Body of pancreas (tissue), 4 donors: ENCODE results near the gene NCAN.

ENCODE experiments used
- CTCF ChIP-seq, 7 experiments: fragments of 450-650 bp in 4 of 7; fragments of 200-600 bp in 3 of 7; sonication (generic) in 3 of 7; IDR thresholded peaks; one replicate each; pipeline ENCODE4 v1.5.1; 2016 to 2019; ENCODE audit warnings: antibody characterized with exemption in 7 of 7
- POLR2A ChIP-seq, 3 donors: fragments of 450-650 bp; IDR thresholded peaks; one replicate each; pipeline ENCODE4 v1.6.1; 2016; ENCODE audit warnings: antibody characterized with exemption in 3 of 3, mild to moderate bottlenecking in 2 of 3

GRCh38 chr19:19176950-19177349 is 34.8 kb upstream of the NCAN start:
- TF ChIP-seq CTCF (IDR thresholded peaks at IDR 0.05) (no peak), POLR2A (IDR thresholded peaks at IDR 0.05) (no peak)
